AG04449 (cell line): ENCODE measurements around the gene YWHAB.

Source experiments
- CTCF ChIA-PET: fragments of 350-600 bp; formaldehyde crosslinking; extraction: SDS; loops from one replicate; lab custom pipeline; 2021; ENCODE audit warnings: antibody characterized with exemption; lab: Yijun Ruan, JAX
- POLR2A ChIA-PET: fragments of 400-600, 350-600 bp; formaldehyde crosslinking; extraction: SDS; loops from one replicate; lab custom pipeline; 2020; ENCODE audit warnings: antibody characterized with exemption, inconsistent platforms; lab: Yijun Ruan, JAX
- DNase-seq: peaks from one replicate; pipeline ENCODE4 v3.0.0-alpha.2; 2010; ENCODE audit warnings: low read depth, low spot score
- H3K4me3 ChIP-seq: 2 replicates; pipeline ENCODE4 v1.5.1; 2011; ENCODE audit warnings: low read depth, mild to moderate bottlenecking, control low read depth, low read length
- CTCF ChIP-seq: IDR thresholded peaks from one replicate; pipeline ENCODE4 v1.5.1; 2011; ENCODE audit warnings: mild to moderate bottlenecking, moderate library complexity, low read length, control low read depth, inconsistent platforms; ENCODE audit not compliant: insufficient read depth; ENCODE audit errors: missing control alignments

YWHAB gene

DNA sequence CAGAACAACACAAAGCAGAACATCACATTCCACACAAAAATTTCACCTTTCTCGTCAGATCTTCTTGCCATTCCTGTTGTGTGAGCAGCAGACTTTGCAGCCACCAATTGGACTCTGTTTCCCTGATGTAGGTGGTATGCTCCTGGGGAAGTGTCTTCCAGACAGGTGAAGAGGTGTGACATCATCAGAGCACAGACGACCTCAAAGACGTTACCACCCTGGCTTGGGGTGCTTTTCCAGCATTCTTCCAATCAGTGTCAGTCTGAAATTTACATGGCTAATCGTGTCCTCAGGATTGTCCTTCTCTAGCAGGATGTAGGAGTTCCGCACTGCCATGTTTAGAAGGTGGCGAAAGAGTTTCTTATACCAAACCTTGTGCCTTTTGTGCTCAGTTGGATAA lies 43.5 kb upstream of the YWHAB start:
- TF ChIP-seq CTCF: no peak
- no peak overlapping the region for H3K4me3 ChIP-seq
- POLR2A ChIA-PET: no interaction called here
- CTCF ChIA-PET: no interaction called here
- DNase-seq: no peak

GRCh38 chr20:44843876-44844275 lies 41.6 kb upstream of the YWHAB start:
- no peak overlapping the region for H3K4me3 ChIP-seq
- POLR2A ChIA-PET: no interaction called here
- no peak for TF ChIP-seq CTCF
- DNase-seq: no peak
- CTCF ChIA-PET: interaction anchor here (2.3 kb wide), 1 partner anchor 97 kb away, joined by 9 read pairs; no protein-coding TSS in a partner anchor

DNA sequence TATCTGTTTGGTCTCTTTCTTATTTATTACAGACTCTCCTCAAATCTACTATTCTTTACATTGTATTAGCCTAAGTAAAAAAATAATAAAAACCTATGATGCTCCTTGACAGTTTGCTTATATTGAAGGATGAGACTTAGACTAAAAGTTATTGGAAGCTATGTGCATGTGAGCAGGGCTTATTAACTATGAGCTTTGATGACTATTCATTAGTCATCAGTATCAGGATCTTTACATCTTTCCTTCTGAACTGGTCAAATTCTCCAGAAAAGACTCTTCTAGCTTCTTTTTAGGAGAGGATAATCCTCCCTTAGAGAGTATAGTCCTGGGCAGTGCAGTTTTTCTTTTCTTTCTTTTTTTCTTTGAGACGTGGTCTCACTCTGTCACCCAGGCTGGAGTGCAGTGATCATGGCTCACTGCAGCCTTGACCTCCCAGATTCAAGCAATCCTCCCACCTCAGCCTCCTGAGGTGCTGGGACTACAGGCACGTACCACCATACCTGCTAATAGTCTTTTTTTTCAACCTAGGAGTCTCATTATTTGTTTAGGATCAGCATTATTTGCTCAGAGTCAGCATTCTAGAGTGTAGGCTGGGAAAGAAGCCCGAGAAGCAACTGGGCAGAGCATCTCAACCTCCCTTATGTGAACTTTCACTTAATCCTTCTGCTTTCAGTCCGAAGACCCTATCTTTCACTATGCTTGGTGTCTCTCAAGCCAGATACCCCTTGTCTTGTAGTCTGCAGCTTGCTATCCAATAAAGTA lies 37.1 kb upstream of the YWHAB start:
- ChIA-PET CTCF (interaction anchor here (0.8 to 1.4 kb wide), 4 partner anchors 10 to 100 kb away, joined by 3 to 4 read pairs (median 3); no protein-coding TSS in a partner anchor), POLR2A (no interaction called here)
- no peak for TF ChIP-seq CTCF
- H3K4me3 ChIP-seq: no peak overlapping the region
- DNase-seq: no peak

DNA sequence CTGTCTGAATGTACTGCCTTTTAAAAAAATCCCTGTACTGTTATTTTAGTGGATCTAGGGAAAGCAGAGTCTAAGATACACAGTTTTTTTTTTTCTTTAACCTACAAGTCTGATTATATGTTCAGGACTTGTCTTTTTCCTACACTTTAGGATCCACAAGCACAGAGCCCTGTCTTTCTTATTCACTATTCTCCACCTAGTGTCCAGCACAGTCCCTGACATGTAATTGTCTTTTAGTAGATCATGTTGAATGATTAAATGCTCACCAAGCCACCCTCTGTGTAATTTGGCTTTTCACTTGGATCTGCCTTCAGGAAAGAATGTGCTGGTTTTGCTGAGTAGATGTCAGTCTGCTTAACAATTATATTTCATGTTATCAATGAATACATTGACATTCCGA lies 35.8 kb upstream of the YWHAB start:
- POLR2A ChIA-PET: no interaction called here
- no peak for DNase-seq
- CTCF ChIA-PET: interaction anchor here (1.0 kb wide), 1 partner anchor 12 kb away, joined by 3 read pairs; no protein-coding TSS in a partner anchor
- H3K4me3 ChIP-seq: no peak overlapping the region
- TF ChIP-seq CTCF: no peak

DNA sequence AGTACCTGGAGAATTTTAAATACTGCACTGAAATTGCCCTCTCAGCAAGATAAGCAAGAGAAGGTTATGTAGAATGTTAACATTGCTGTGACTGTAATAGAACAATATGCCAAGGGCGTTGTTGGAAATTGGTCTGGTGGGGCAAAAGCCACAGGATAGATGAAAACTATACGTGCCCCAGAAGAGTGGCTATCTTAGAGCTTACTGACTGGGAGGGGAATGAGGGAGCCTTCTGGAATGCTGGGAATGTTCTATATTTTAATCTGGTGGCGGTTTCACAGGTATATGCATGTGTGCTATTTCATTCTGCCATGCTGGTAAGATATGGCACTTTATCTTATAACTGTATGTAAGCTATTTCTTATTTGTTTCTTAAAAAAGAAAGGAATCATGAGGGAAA lies 35.2 kb upstream of the YWHAB start:
- POLR2A ChIA-PET: no interaction called here
- DNase-seq: no peak
- no peak for TF ChIP-seq CTCF
- no peak overlapping the region for H3K4me3 ChIP-seq
- CTCF ChIA-PET: interaction anchor here (1.0 kb wide), 1 partner anchor 11 kb away, joined by 3 read pairs; no protein-coding TSS in a partner anchor

DNA sequence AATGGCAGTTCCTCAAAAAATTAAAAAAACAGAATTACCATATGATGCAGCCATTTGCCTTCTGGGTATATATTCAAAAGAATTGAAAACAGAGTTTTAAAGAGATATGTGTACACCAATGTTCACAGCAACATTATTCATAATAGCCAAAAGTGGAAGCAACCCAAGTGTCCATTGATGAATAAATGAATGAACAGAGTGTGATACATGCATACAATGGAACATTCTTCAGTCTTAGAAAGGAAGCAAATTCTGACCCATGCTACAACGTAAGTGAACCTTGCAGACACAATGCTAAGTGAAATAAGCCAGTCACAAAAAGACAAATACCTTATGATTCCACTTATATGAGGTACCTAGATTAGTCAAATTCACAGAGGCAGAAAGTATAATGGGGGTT lies 34.7 kb upstream of the YWHAB start:
- DNase-seq: no peak
- TF ChIP-seq CTCF: no peak
- CTCF ChIA-PET: interaction anchor here (1.0 kb wide), 1 partner anchor 11 kb away, joined by 3 read pairs; no protein-coding TSS in a partner anchor
- H3K4me3 ChIP-seq: no peak overlapping the region
- POLR2A ChIA-PET: no interaction called here
